KG1 (cell line): ENCODE measurements around the gene CNTN4.
"Not testable (repeated sequence)": the region's sequence is repeated elsewhere in the genome, so short reads cannot be mapped to it uniquely, and the experiment has no call there.

ENCODE experiments used
- DNase-seq: peaks from one replicate; lab custom pipeline; 2025; lab: John Stamatoyannopoulos, UW

Gene CNTN4

DNA sequence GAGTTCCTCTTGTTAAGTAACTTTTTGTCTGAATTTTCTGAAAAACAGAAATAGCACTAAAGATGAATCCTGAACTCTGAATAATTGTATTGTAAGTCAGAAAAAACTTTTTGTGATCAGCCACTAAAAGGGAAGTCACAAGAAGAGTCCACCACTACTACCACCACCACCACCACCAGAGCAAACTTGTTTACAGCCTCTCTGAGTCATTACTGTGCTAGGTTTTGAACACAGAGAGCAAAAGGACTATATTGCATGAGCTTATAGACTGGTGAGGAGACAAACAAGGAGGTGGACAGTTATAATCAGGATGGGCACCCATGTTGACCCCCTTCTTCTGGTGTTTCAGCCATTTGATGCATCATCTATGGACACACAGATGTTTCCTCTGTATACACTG, 869.8 kb downstream of the CNTN4 start:
- DNase-seq, result no peak

- DNase-seq, result no peak
Observed at GRCh38 chr3:2976212-2976611, 877.5 kb downstream of the CNTN4 start.

GRCh38 chr3:2976796-2977195, 878.1 kb downstream of the CNTN4 start:
- DNase-seq, result no peak

DNA sequence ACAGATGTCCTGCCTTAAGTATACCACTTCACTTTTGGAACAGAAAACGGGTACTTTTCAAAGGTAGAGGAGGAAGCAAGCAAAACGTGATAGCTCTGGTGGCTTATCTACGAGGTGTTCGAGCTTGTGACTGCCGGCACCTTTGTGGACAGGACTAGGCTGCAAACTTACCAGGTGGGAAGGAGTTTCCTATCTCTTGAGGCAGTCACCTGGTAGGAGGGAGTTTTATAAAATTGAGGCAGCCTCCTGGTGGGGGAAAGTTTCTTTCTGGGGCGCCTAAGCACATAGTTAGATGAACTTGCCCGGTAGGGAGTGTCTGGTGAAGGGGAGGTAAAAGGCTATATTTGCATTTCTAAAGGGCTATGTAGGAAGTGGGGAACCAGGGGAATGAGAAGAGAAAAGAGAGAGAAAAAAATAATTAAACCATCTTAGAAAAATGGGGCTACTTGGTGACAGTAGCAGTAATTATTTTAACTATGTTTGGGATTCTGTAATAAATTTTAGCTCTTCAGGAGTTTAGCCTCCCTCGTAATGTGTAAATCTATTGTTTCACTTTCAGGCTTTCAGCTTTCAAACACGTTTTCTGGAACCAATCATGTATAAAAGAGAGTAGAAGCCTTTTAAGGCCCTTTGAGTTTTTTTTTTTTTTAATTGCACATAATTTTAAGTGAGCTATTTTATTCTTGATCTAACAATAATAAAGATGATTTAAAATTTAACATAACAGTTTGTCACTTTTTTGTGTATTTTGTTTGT, 880.5 kb downstream of the CNTN4 start:
- no peak for DNase-seq

DNA sequence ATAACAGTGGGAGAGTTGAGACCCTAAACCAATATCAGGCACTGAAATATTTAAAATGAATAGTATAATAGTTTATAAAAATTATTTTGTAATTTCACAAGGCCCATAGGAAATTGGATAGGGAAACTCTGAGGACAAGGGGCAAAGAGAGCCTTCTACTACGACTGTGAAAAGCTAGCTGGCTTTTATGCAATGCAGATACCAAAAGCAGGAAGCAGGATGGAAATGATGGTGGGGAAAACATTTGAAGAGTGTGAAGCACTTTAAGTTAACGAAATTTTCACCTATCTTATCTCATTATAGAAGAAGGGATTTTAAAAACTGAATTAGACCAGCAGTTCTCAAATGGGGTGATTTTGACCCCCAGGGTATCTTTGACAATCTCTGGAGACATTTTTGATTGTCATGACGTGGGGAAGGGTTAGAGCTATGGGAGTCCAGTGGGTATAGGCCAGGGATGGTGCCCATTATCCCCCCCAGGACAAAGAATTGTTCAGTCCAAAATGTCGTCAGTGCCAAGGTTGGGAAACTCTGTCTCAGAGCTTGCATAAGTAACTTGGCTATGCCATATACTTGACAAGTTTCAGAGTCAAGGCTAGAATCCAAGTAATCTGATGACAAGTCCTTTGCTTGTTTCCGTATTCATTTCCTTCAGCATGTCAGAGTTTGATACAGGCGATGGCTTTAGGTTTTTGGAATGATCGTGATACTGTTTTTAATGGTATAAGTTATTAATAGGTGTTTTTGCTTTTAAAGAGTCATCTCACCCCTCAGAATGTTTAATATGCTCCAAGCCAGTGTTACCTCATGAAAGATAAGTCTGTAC, 885.6 kb downstream of the CNTN4 start:
- no peak for DNase-seq

- DNase-seq, result no peak
Observed at GRCh38 chr3:2984831-2985220, 886.2 kb downstream of the CNTN4 start.

GRCh38 chr3:2985479-2985878, 886.8 kb downstream of the CNTN4 start:
- no peak for DNase-seq

DNA sequence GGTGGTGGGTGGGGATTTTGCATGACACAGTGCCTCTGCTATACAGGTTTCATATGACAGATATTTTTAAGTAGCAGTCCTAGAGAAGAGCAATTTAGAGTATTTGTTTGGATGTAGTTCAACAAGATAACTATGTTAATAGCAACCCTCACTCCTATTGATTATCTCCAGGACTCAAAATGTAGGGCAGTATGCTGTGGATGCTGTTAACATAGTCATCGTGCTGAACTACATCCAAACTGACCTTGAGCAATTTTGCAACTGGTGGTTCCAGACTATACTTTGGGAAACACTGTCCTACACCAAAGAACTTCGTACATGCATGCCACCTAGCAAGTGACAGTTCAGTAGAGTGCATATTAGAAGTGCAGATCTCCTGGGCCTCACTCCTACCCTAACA, 893.9 kb downstream of the CNTN4 start:
- no peak for DNase-seq

- DNase-seq, result not testable (repeated sequence)
Observed at GRCh38 chr3:2993130-2993529, 894.5 kb downstream of the CNTN4 start.

GRCh38 chr3:2993736-2994135, 895.1 kb downstream of the CNTN4 start:
- DNase-seq, result no peak

- no peak for DNase-seq
Observed at GRCh38 chr3:2995195-2995594, 896.5 kb downstream of the CNTN4 start.

GRCh38 chr3:3005146-3005744, 906.6 kb downstream of the CNTN4 start:
- no peak for DNase-seq

GRCh38 chr3:3013317-3014052, 914.8 kb downstream of the CNTN4 start:
- DNase-seq, result no peak

DNA sequence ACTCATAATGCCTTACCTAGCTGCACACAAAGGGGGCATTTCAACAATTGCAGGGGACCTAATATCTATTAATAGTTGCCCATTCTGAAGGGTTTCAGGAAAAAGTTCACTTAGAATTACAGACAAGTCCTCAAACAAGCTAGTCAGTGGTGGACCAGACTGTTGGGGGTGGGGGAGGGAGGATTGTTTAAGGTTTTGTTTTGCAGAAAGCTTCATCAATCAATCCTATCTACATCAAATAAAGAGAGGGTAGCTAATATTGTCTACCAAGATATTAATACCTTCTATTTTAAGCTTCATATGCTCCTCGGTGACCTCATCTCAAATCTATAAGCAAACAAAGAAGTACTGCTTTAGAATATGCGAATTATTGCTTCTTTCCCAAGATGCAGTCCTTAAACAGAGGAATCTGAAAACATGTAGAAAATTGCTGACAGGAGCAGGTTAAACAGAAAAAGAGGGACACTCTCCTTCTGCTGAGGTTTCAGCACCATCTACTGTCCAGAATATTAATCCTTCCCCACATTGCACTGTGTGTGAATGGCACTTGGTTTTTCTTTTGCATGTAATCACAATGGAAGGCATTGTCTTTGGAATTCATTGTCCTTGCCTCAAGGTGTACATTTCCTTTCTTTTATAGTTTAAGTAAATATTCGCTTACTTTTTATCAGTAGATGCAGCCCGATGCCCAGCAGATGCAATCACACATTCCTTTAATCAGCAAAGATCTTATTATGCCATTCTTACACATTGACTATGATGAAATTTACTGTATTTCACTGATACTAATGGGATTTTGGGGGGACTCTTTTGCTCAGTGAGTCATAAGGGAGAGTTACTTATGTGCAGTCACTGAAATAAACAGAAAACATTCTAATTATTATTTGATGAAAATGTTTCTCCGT, 916.8 kb downstream of the CNTN4 start:
- DNase-seq, result no peak

GRCh38 chr3:3016226-3016625, 917.6 kb downstream of the CNTN4 start:
- DNase-seq, result no peak

DNA sequence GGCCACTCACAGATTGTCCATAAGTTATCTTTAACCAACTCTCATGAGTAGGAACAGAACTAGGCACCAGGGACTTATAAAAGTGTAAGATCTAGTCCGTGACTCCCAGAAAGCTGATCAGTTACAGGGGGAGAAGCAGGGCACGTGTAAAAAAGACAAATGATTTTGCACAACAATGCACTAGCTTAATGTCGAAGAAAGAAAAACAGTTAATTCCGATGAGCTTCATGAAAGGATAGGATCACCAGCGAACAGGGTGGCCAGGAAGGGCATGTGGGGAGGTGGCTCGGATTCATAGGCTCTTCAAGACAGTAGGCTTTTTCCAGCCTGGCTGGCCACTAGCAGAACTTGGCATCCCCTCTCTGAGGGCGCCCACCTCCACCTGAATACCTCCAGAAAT, 921.5 kb downstream of the CNTN4 start:
- DNase-seq, result no peak

- DNase-seq, result no peak
Observed at GRCh38 chr3:3023111-3023745, 924.6 kb downstream of the CNTN4 start.

- DNase-seq, result no peak
Observed at GRCh38 chr3:3027976-3028567, 929.4 kb downstream of the CNTN4 start.

GRCh38 chr3:3031326-3031725, 932.7 kb downstream of the CNTN4 start:
- no peak for DNase-seq

DNA sequence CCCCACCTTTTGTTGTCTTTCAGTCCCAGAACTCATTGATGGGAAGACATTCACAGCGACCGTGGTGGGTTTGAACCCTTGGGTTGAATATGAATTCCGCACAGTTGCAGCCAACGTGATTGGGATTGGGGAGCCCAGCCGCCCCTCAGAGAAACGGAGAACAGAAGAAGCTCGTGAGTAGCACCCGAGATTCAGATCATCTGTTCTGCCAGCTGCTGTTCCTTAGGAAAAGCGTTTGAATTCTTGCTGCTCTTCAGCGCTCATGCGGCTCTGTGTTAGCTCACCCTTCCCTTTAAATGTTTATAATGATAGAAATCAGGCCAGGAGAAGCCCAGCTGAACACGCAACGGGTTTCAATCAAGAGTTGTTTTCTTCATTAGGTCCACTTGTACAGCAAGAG, 938.5 kb downstream of the CNTN4 start:
- no peak for DNase-seq
